Measurements from ENCODE around the gene ASB18.

ASB18 gene

GRCh38 chr2:236163471-236164200 lies 100.6 kb downstream of the ASB18 start:
- no peak for DNase-seq (ENCODE audit: low read depth)

GRCh38 chr2:236162882-236163470 lies 101.2 kb downstream of the ASB18 start:
- DNase-seq (ENCODE audit: low read depth), result peak; percentile 19

DNA sequence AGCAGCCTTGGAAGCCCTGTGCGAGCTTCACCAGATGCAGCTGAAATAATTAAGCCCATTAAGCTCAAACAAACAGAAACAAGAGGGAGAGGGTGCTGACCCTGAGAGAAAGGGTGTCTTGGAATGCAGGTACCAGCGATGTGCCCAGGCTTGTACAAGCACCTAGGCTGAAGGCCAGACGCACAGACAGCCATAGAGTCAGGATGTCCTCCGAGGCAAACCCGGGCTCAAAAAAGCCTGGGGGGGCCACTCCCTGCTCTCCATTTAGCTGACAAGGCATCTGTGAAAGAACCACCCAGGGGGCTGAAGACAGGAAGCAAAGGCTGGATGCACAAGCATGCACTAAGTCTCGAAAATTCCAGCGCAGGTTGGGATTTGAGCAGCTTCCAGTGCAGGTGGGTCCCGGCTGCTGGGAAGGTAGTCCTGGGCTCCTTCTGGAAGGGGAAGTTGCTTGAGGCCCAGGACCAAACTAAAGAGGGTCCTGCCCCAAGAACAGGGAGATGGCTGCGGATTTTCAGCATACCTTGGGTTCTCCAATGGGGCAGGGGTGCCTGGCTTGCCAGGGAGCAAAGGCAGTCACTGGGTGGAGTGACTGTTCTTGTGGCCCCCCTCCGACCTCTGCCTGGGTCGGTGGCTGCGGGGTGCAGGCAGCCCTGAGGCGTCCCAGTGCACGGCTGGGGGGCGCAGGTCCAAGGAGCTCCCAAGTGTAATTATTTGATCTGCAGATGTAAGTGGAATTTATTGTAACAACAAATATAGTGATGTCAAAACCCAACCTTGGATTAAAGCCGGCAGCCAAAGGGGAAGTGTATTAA lies 102.0 kb downstream of the ASB18 start:
- DNase-seq (ENCODE audit: low read depth), result no peak

DNA sequence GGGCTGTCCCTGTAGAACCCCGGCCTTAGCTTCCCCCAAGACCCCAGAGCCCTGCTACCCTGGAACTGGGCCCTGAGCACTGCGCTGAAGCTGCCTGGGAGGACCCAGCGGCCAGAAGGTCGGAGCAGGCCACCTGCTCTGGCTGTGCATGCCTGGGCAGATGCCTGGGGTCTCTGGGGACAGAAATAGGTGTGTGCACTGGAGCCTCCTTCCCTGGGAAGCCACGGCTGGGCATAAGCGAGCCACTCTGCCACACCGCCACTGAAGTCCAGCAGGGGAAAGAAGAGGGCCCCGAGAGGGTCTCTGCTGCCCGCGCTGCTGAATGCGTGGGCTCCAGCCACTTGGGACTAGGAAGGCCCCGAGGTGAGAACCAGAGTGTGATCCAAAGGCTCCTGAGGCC lies 102.7 kb downstream of the ASB18 start:
- DNase-seq (ENCODE audit: low read depth), result no peak

DNA sequence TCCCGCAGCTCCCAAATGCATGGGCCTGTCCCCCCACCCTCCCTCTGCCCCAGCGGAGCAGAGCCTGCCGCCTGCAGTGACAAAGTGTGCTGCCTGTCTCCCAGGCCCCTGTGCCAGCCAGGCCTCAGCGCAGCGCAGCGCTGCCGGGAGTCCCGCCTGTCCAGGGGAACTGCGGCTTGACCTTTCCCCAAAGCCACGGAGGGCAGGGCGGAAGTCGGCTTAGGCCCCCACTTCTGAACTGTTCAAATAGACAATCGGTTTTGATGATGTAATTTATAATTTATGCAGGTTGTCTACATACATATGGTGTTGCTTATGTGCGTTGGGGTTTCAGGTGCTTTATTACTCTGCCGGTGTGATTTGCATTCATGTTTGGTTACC lies 103.1 kb downstream of the ASB18 start:
- DNase-seq (ENCODE audit: low read depth), result no peak

- DNase-seq (ENCODE audit: low read depth), result peak; percentile 16
Observed at GRCh38 chr2:236160366-236161081, 103.7 kb downstream of the ASB18 start.

DNA sequence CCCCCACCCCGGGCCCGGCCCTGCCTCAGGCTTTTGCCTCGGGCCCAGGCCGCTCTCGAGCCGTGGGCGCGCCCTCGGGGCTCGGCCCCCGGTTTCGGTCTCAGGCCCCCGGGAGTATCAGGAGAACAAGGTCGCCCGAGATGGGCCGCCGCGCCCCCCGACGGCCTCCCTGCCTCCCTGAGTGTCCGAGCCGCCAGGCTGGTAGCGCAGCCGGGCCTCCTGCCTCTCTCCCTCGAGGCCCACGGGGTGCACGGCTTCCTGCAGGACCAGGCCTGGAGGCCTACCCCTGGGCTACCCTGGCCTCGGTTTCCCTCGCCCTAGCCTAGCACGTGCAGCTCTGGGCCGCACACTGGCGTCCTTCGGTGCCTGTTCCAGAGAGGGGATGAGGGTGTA lies 104.4 kb downstream of the ASB18 start:
- DNase-seq (ENCODE audit: low read depth), result no peak

DNA sequence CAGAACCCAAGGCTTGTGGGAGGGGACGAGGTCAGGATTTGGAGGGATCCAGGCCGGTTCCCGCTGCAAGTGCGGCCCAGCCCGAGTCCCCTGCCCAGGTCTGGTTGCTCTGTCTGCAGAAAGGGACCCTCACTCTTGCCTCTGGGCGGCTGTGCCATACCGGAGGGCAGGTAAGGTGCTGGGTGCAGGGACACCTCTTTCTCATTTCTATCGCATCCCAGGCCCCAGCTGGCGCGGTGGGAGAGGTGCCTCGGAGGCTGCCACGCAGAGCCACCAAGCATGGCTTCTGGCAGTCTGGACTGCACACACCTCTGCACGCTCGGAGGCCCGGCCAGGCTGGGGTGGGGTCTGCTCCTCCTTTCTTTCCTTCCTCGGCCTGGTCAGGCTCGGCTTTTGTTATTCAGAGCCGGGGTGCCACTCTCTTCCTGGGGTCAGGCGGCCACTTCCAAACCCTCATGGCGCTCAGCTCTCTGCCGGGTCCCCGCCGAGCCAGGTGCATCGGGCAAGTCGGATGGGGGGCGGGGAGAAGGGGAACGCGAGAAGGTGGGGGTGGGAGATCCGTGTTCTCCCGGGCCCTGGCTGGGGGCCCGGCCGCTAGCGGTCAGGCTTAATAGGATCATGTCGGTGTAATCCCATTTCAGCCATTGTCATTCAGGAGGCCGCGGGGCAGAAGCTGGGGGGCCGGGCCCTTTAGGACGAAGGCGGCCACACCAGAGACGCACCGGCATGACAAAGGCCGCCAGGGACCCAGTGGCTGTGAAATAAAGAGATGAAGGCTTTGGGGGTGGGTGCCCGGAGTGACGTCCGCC lies 105.0 kb downstream of the ASB18 start:
- DNase-seq (ENCODE audit: low read depth), result no peak

DNA sequence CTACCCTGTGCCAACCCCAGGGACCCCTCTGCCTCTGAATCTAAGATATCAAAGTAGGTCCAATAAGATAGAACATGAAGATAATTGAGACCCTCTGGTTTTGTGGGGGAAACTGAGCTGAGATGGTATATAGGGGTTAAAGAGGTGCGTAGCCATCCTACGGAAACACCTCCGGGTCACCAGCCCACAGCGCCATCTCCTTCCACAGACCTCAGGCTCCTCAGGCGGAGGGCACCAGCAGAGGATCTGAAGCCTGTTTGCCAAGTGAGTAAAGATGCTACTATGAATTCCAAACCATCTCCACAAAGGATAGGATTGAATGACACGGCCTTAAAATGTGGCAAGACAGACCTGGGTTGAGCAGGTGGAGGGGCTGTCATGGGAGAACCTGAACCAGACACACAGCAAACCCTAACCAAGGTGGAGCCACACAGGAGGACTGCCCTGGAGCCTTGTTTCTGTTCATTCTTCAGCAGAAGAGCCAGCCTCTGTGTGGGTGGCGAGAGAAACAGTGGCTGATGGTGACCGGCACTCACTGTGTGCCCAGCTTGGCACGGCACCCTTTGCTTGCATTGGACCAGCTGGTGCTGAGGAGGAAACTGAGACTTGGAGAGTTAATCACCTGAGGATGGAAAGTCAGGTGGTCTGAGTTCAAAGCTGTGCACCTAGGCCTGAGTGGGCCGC lies 106.2 kb downstream of the ASB18 start:
- DNase-seq (ENCODE audit: low read depth), result no peak

- peak; percentile 39 for DNase-seq (ENCODE audit: low read depth)
Observed at GRCh38 chr2:236157366-236157765, 106.8 kb downstream of the ASB18 start.

DNA sequence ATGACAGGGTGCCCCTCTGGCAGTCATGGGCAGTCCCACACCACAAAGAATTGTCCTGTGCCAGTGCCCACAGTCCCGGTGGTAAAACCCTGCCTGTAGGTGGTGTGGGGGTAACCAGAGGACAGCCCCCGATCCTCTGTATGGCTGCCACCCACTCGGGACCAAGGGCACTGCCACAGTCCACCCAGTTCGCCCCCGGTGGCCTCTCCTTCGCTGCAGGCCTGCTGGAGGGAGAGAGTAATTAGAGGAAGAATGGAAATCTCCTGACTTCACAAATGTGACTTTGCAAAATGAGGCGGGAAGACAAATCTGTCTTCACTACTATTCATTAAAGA lies 107.4 kb downstream of the ASB18 start:
- DNase-seq (ENCODE audit: low read depth), result no peak

GRCh38 chr2:236156095-236156859 lies 107.9 kb downstream of the ASB18 start:
- DNase-seq (ENCODE audit: low read depth), result no peak

DNA sequence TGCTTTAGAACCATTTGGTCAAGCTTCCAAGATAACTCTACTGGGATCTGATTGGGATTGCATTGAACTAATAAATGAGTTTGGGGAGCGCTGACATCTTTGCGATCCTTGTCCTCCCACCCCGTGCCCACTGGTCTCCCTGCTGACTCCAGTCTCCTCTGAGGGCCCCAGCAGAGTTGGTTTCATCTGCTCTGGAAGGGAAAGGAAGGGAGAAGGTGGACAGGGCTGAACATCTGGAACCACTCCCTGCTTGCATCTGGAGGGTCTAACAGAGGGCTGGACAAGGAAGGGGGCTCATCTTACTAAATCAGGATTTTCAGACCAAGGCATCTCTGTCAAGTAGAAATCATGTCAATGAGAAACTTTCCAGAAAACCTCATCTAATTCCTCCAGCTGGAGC lies 108.8 kb downstream of the ASB18 start:
- no peak for DNase-seq (ENCODE audit: low read depth)

- no peak for DNase-seq (ENCODE audit: low read depth)
Observed at GRCh38 chr2:236146436-236146835, 117.8 kb downstream of the ASB18 start.

- no peak for DNase-seq (ENCODE audit: low read depth)
Observed at GRCh38 chr2:236143811-236144210, 120.4 kb downstream of the ASB18 start.

All from EH (cell line).